Mesenteric fat pad (tissue), 1 donor: ENCODE data around the gene DSCAM. TPM values are rescaled to one million over a fixed set of nuclear protein-coding genes. Genes with fewer than 3 reads are reported as not detected.

ENCODE experiments used
- DNase-seq: peaks from one replicate; pipeline ENCODE4 v3.0.0-alpha.2; 2020; ENCODE audit warnings: low spot score
- microRNA-seq: library from miRNA; unstranded; fragments of <30 nt; microRNA quantifications from one replicate; pipeline ENCODE4 v1.2.0, GENCODE V29; 2020; ENCODE audit warnings: borderline number of aligned reads
- total RNA-seq: library from RNA; stranded (reverse); fragmentation: NEBNext Ultra II Directional; extraction: Animal tissue kit (Norgen Biotek cat#: 25700); gene quantifications from one replicate; pipeline ENCODE4 v1.2.1, GENCODE V29; 2021
- donor health status: DM: yes; HTN: yes; CAD: no.

The DSCAM gene
- total RNA-seq, 1 donor from 2014 or later: not detected

DNA sequence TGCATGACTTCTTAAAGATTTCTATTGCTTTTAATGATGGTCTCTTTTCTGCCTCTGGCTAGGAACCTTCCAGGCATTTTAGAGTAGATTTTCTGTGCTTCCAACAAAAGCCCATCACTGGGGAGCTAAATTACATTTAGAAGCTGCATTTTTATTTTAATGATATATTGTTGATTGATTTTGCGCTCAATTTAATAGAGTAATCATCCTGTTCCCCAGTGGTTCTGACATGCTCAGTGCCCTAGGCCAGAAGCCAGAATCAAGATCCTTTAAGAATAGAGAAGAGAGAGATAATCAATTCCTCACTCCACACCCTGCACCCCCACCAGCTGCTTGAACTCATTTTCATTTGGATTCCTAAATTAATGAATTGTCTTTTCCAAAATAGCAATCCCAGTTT lies 881.9 kb downstream of the DSCAM start:
- DNase-seq: no peak

DNA sequence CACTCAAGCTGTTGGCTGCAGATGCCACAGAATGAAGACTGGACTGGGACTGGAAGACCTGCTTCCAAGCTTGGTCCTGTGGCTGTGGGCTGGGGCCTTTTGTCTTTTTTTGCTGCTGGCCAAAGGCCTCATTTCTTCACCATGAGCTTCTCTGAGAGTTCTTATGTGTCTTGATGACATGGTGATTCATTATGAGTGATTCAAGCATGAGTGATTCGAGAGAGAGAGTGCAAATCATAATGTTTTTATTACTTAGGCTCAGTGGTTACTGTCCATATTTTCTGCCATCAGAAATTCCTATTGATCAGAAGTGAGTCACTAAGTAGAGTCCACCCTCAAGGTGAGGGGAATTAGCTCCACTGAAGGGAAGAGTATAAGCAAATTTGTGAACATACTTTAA lies 885.7 kb downstream of the DSCAM start:
- DNase-seq: no peak

Small RNAs within 50 kb of the gene (microRNA-seq; reads per million reads assigned to microRNA genes)
- not detected for gene MIR4760
